DOHH2 (cell line): ENCODE measurements around the gene VHLL.

ENCODE experiments used
- H3F3A ChIP-seq: fragments of 200-600 bp; sonication (generic), shearing (Covaris generic); 2 replicates; pipeline ENCODE4 v1.6.0; 2016; ENCODE audit warnings: antibody characterized with exemption, mild to moderate bottlenecking; ENCODE audit not compliant: control insufficient read depth, insufficient read depth
- H3K27ac ChIP-seq: fragments of 200-600 bp; sonication (generic); 2 replicates; pipeline ENCODE4 v1.5.1; 2014; ENCODE audit warnings: low read depth, mild to moderate bottlenecking, low read length, moderate library complexity
- H3K27me3 ChIP-seq: fragments of 200-600 bp; sonication (generic); 2 replicates; pipeline ENCODE4 v1.6.1; 2014; ENCODE audit warnings: mild to moderate bottlenecking, low read length, mixed read lengths; ENCODE audit not compliant: control insufficient read depth
- H3K36me3 ChIP-seq: fragments of 200-600 bp; sonication (generic); 2 replicates; pipeline ENCODE4 v1.6.1; 2014; ENCODE audit warnings: mild to moderate bottlenecking, low read length, moderate library complexity, mixed read lengths; ENCODE audit not compliant: control insufficient read depth
- H3K4me1 ChIP-seq: fragments of 200-600 bp; sonication (generic); 2 replicates; pipeline ENCODE4 v1.6.1; 2014; ENCODE audit warnings: mild to moderate bottlenecking, low read length, mixed read lengths; ENCODE audit not compliant: control insufficient read depth
- H3K4me2 ChIP-seq: fragments of 200-600 bp; sonication (generic); 2 replicates; pipeline ENCODE4 v1.6.0; 2014; ENCODE audit warnings: mild to moderate bottlenecking, low read length, moderate library complexity
- H3K4me3 ChIP-seq: fragments of 200-600 bp; sonication (generic); 2 replicates; pipeline ENCODE4 v1.5.1; 2014; ENCODE audit warnings: mild to moderate bottlenecking, low read length, mixed read lengths
- H3K79me2 ChIP-seq: fragments of 200-600 bp; sonication (generic); 2 replicates; pipeline ENCODE4 v1.6.1; 2014; ENCODE audit warnings: mild to moderate bottlenecking, low read length, mixed read lengths; ENCODE audit not compliant: control insufficient read depth
- H3K9me2 ChIP-seq: fragments of 200-600 bp; sonication (generic); replicated peaks from 2 replicates; pipeline ENCODE4 v1.6.1; 2014; ENCODE audit warnings: mild to moderate bottlenecking, low read length, mixed read lengths; ENCODE audit not compliant: control insufficient read depth
- H3K9me3 ChIP-seq: fragments of 200-600 bp; sonication (generic); 2 replicates; pipeline ENCODE4 v1.6.1; 2014; ENCODE audit warnings: antibody characterized with exemption, low read length, mixed read lengths; ENCODE audit not compliant: control insufficient read depth, insufficient read depth
- H4K20me1 ChIP-seq: fragments of 200-600 bp; sonication (generic); 2 replicates; pipeline ENCODE4 v1.6.0; 2014; ENCODE audit warnings: low read depth, mild to moderate bottlenecking, antibody characterized with exemption, low read length, moderate library complexity; ENCODE audit not compliant: control insufficient read depth, insufficient read depth
- EZH2phosphoT487 ChIP-seq: fragments of 200-600 bp; sonication (generic); IDR thresholded peaks from 2 replicates; pipeline ENCODE4 v1.6.1; 2017; ENCODE audit warnings: borderline replicate concordance, mild to moderate bottlenecking, antibody characterized with exemption, low read length, moderate library complexity, mixed read lengths
- TF ChIP-seq, protein P1 (sequence below): fragments of 200-600 bp; sonication (generic); IDR thresholded peaks from one replicate; pipeline ENCODE4 v1.5.1; 2014; ENCODE audit warnings: antibody characterized with exemption, mild to moderate bottlenecking, low read depth, low read length; ENCODE audit not compliant: poor library complexity, severe bottlenecking

VHLL gene

DNA sequence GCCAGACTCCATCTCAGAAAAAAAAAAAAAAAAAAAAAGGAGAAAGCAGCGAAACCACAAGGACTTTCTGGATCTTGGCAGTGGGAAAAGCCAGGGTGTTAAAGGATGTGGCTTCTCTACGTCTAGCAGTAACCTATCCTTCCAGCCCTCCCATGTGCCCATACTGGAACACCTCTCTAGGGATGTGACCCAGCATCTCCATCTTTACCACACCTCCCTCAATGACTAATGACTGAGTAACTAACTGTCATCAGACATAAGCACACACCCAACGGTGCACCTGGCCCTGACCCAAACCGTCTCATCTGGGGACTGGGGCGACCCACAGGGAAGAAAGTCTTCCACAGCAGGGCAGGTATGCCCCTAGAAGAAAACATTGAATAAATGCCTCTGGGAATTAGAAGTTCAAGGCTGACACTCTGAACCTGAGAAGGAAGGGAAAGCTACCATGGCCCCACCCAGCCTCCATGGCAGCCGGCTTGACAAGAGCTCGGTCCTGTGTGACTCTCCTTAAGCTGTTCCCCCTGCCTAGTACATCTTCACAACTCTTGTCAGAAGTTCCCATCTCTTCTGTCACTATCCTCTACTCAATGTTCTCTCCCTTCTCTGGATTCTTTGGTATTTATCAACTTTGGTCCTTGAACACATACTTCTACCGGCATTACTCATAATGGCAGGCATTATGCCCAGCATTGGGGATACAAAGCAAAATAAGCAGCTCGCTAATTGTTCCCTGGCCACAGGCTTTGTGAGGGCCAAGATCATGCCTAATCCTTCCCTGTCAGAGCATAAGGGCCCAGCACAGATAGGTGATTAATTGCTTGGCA is 36.4 kb downstream of the VHLL start:
- Histone ChIP-seq H3K9me2 (no peaks in the 10 kb centered on the region), H3K36me3 (peaks cover 90% of the 10 kb centered on the region), H3K79me2 (no peaks in the 10 kb centered on the region), H3K4me3 (no peak overlapping the region), H4K20me1 (no peaks in the 10 kb centered on the region), H3F3A (no peaks in the 10 kb centered on the region), H3K4me1 (no peaks in the 10 kb centered on the region), H3K4me2 (no peak overlapping the region), H3K9me3 (no peaks in the 10 kb centered on the region), H3K27ac (no peak overlapping the region), H3K27me3 (no peaks in the 10 kb centered on the region)
- TF ChIP-seq, protein P1, sequence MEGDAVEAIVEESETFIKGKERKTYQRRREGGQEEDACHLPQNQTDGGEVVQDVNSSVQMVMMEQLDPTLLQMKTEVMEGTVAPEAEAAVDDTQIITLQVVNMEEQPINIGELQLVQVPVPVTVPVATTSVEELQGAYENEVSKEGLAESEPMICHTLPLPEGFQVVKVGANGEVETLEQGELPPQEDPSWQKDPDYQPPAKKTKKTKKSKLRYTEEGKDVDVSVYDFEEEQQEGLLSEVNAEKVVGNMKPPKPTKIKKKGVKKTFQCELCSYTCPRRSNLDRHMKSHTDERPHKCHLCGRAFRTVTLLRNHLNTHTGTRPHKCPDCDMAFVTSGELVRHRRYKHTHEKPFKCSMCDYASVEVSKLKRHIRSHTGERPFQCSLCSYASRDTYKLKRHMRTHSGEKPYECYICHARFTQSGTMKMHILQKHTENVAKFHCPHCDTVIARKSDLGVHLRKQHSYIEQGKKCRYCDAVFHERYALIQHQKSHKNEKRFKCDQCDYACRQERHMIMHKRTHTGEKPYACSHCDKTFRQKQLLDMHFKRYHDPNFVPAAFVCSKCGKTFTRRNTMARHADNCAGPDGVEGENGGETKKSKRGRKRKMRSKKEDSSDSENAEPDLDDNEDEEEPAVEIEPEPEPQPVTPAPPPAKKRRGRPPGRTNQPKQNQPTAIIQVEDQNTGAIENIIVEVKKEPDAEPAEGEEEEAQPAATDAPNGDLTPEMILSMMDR: no peak
- TF ChIP-seq EZH2phosphoT487: no peak

DNA sequence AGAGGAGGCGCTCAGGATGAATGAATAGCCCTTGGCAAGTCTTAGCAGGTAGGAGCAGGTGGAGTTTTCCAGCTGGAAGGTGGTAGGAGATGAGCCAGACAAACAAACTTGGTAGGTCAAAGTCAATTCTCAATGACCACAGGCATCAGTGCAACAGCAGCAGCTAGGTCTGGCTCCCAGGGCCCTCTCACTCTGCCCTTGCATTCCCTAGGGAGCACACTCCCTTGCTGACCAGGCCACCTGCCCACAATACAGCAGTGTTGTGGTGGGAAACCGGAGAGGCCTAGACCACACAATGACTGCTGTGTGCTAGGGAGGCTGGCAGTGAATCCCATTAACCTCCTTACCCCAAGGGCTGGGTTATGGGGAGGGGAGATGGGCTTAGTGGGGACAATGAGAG is 38.2 kb downstream of the VHLL start:
- Histone ChIP-seq H4K20me1 (no peaks in the 10 kb centered on the region), H3K4me2 (no peak overlapping the region), H3K9me3 (no peaks in the 10 kb centered on the region), H3K36me3 (peaks cover 87% of the 10 kb centered on the region), H3F3A (no peaks in the 10 kb centered on the region), H3K9me2 (no peaks in the 10 kb centered on the region), H3K27me3 (no peaks in the 10 kb centered on the region), H3K79me2 (no peaks in the 10 kb centered on the region), H3K27ac (no peak overlapping the region), H3K4me3 (no peak overlapping the region), H3K4me1 (no peaks in the 10 kb centered on the region)
- TF ChIP-seq, protein P1: no peak
- TF ChIP-seq EZH2phosphoT487: no peak

DNA sequence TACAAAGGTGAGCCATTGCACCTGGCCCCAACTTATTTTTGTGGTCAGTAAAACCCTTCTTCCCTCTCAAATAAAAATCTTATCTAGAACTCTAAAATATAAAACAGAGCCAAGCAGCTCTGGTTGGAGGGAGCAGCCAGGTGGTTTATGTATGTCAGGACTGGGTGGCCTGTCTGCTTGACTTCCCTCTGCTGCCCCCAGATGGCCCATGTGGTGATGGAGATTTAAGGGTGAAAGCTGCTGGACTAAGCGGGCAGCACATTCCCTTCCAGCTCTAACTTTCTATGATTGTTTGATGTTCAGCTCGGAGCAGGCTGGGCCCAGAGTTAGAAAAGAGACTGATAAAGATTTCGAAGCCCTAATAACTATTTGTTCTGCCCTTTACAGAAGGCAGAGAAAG is 39.3 kb downstream of the VHLL start:
- TF ChIP-seq, protein P1: no peak
- TF ChIP-seq EZH2phosphoT487: no peak
- H3K4me2 ChIP-seq: no peak overlapping the region
- no peak overlapping the region for H3K27ac ChIP-seq
- H3K4me1 ChIP-seq: no peaks in the 10 kb centered on the region
- H3K27me3 ChIP-seq: no peaks in the 10 kb centered on the region
- H3K79me2 ChIP-seq: no peaks in the 10 kb centered on the region
- H3K4me3 ChIP-seq: no peak overlapping the region
- H3K9me2 ChIP-seq: no peaks in the 10 kb centered on the region
- H4K20me1 ChIP-seq: no peaks in the 10 kb centered on the region
- no peaks in the 10 kb centered on the region for H3F3A ChIP-seq
- H3K9me3 ChIP-seq: no peaks in the 10 kb centered on the region
- H3K36me3 ChIP-seq: peaks cover 80% of the 10 kb centered on the region
